K562 (cell line): ENCODE results near the gene PPIL1. TPM values are rescaled to one million over a fixed set of nuclear protein-coding genes. Genes with fewer than 3 reads are reported as not detected.

Experiments used
- ATF2 ChIP-seq: sonication (generic); formaldehyde crosslinking; IDR thresholded peaks from 2 replicates; pipeline ENCODE4 v1.8.1; 2022; ENCODE audit warnings: missing genetic modification reagents
- MXI1 ChIP-seq: IDR thresholded peaks from 2 replicates; pipeline ENCODE4 v1.6.1; 2011; ENCODE audit warnings: low read depth, mild to moderate bottlenecking, improper control_type of control experiment, low read length
- MYNN ChIP-seq, 2 experiments: sonication (generic); formaldehyde crosslinking in 1 of 2; IDR thresholded peaks; 2 replicates each; pipeline versions ENCODE4 v1.5.0 to v1.6.1; 2016 to 2020; ENCODE audit warnings: antibody characterized with exemption in 1 of 2, missing genetic modification reagents in 1 of 2
- PHF8 ChIP-seq: fragments of 200-600 bp; sonication (generic); IDR thresholded peaks from 2 replicates; pipeline ENCODE4 v1.6.1; 2012; ENCODE audit warnings: mixed run types, mild to moderate bottlenecking, inconsistent platforms, low read length, moderate library complexity, borderline replicate concordance
- RAD21 ChIP-seq, 2 experiments: fragments of 250-450 bp in 1 of 2; fragments of 450-650 bp in 1 of 2; sonication (Bioruptor Pico) in 1 of 2; formaldehyde crosslinking in 1 of 2; IDR thresholded peaks in 1 of 2; conservative IDR thresholded peaks in 1 of 2; 2 replicates each; pipeline versions ENCODE4 v1.4.0 to v1.8.0; 2020 to 2022; ENCODE audit warnings: mild to moderate bottlenecking in 2 of 2, moderate library complexity in 1 of 2
- RBFOX2 ChIP-seq: fragments of 200-400 bp; formaldehyde crosslinking; IDR thresholded peaks from 2 replicates; pipeline ENCODE4 v1.6.1; 2017; ENCODE audit warnings: low read depth, mild to moderate bottlenecking, low read length, moderate library complexity
- RBM34 ChIP-seq: fragments of 200-400 bp; formaldehyde crosslinking; IDR thresholded peaks from 2 replicates; pipeline ENCODE4 v1.6.1; 2018; ENCODE audit warnings: low read length, borderline replicate concordance; ENCODE audit not compliant: insufficient read depth
- SIN3B ChIP-seq: fragments of 450-650 bp; IDR thresholded peaks from 2 replicates; pipeline ENCODE4 v1.6.1; 2017; ENCODE audit warnings: low read depth, mild to moderate bottlenecking, moderate library complexity
- SRF ChIP-seq, 2 experiments: fragments of 250-450, 450-650 bp in 1 of 2; sonication (Bioruptor Pico) in 1 of 2; sonication (generic) in 1 of 2; formaldehyde crosslinking; IDR thresholded peaks; 2 replicates each; pipeline versions ENCODE4 v1.5.0 to v1.5.1; 2020 to 2022; ENCODE audit warnings: mild to moderate bottlenecking in 1 of 2, missing genetic modification reagents in 1 of 2
- ZNF507 ChIP-seq: conservative IDR thresholded peaks from 2 replicates; pipeline ENCODE4 v1.6.1; 2017; ENCODE audit warnings: missing genetic modification characterization, missing compliant biosample characterization
- ZSCAN32 ChIP-seq: fragments of 450-650 bp; formaldehyde crosslinking; IDR thresholded peaks from 2 replicates; pipeline ENCODE4 v1.4.0; 2020; ENCODE audit warnings: mild to moderate bottlenecking, moderate library complexity
- polyA plus RNA-seq, 8 experiments: library from polyadenylated mRNA; depleted of rRNA in 4 of 8; stranded (reverse) in 5 of 8; unstranded in 3 of 8; fragments of >200 nt; fragmentation: Nextera tagmentation in 2 of 8; fragmentation: Illumina TruSeq in 1 of 8; extraction: Ambion mirVana in 2 of 8; extraction: Trizol in 1 of 8; gene quantifications; 2 replicates each; pipeline versions ENCODE4 v1.2.1 to v1.2.3, GENCODE V29; 2011 to 2014; ENCODE audit warnings: inconsistent platforms in 1 of 8, missing spikeins in 1 of 8
- total RNA-seq, 7 experiments: library from RNA; depleted of rRNA in 6 of 7; stranded (reverse); fragments of >200 nt in 6 of 7; fragmentation: Illumina TruSeq in 2 of 7; extraction: Trizol in 2 of 7; gene quantifications; 2 replicates each; pipeline versions ENCODE4 v1.2.1 to v1.2.3, GENCODE V29; 2011 to 2021; ENCODE audit warnings: low replicate concordance in 1 of 7
- TF ChIP-seq, protein P1 (sequence below): IDR thresholded peaks from 2 replicates; pipeline ENCODE4 v1.6.1; 2012; ENCODE audit warnings: low read depth, low read length, improper control_type of control experiment, borderline replicate concordance
- TF ChIP-seq, protein P2 (sequence below): fragments of 200-400 bp; formaldehyde crosslinking; IDR thresholded peaks from 2 replicates; pipeline ENCODE4 v1.6.1; 2017; ENCODE audit warnings: mild to moderate bottlenecking, low read depth, low read length, moderate library complexity
- TF ChIP-seq, protein P3 (sequence below): sonication (generic); formaldehyde crosslinking; IDR thresholded peaks from 2 replicates; pipeline ENCODE4 v1.8.0; 2023; ENCODE audit warnings: mild to moderate bottlenecking, missing genetic modification reagents

Gene PPIL1
- total and polyA plus RNA-seq, 9 of the 15 experiments (the other 6 are each of a cell fraction or from before 2014, with no cell fraction given) = 65.8 to 205 (median 130) TPM

DNA sequence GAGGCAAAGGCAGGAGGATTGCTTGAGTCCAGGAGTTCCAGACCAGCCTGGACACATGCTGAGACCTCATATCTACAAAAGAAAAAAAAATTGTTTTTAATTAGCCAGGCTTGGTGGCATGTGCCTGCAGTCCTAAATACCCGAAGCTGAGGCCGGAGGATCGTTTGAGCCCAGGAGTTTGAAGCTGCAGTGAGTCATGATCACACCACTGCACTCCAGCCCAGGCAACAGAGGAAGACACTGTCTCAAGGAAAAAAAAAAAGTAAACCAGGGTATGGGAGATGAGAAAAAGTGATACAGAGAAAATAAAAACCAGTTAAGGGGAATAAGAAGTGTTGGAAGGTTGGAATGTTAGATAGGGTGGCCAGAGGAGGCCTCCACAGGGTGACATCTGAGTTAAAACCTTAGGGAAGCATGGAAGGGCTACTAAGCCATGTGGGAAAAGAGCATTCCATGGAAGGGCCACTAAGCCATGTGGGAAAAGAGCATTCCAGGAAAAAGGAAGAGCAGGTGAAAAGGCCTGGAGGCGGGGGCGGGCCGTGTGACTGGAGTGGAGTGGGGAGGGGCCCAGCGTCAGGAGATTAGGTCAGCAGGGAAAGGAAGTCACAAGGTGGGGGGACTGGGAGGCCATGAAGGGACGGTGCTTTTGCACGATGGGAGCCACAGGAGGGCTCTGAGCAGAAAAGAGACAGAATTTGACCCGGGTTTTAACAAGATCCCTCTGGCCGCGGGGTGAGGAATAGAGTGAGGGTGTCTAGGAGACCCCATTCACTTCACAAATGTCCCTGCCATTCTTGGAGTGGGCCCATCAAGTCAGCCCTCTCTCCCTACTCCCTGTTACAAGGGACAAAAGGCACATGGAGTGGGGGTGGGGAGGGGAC, 53.7 kb downstream of the PPIL1 start (continued):
- TF ChIP-seq MXI1 (no peak), ZSCAN32 (no peak), MYNN (IDR thresholded peaks at IDR 0.05) (no peak), MYNN (CRISPR knock-in tag; IDR thresholded peaks at IDR 0.05) (no peak), RBFOX2 (peak; percentile 30; the same call in 1 of the 2 replicates), RBM34 (no peak), RAD21 (CRISPR knock-in tag; conservative IDR thresholded peaks at IDR 0.05 in 1 of 2, IDR thresholded peaks at IDR 0.05 in 1 of 2) (no peak), PHF8 (peak; percentile 54; the same call in 1 of the 2 replicates), ATF2 (CRISPR knock-in tag) (no peak), SRF (CRISPR knock-in tag; IDR thresholded peaks at IDR 0.05) (no peak), ZNF507 (tag) (no peak), SIN3B (no peak)
- TF ChIP-seq, protein P1, sequence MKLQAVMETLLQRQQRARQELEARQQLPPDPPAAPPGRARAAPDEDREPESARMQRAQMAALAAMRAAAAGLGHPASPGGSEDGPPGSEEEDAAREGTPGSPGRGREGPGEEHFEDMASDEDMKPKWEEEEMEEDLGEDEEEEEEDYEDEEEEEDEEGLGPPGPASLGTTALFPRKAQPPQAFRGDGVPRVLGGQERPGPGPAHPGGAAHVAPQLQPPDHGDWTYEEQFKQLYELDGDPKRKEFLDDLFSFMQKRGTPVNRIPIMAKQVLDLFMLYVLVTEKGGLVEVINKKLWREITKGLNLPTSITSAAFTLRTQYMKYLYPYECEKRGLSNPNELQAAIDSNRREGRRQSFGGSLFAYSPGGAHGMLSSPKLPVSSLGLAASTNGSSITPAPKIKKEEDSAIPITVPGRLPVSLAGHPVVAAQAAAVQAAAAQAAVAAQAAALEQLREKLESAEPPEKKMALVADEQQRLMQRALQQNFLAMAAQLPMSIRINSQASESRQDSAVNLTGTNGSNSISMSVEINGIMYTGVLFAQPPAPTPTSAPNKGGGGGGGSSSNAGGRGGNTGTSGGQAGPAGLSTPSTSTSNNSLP = no peak
- TF ChIP-seq, protein P2, sequence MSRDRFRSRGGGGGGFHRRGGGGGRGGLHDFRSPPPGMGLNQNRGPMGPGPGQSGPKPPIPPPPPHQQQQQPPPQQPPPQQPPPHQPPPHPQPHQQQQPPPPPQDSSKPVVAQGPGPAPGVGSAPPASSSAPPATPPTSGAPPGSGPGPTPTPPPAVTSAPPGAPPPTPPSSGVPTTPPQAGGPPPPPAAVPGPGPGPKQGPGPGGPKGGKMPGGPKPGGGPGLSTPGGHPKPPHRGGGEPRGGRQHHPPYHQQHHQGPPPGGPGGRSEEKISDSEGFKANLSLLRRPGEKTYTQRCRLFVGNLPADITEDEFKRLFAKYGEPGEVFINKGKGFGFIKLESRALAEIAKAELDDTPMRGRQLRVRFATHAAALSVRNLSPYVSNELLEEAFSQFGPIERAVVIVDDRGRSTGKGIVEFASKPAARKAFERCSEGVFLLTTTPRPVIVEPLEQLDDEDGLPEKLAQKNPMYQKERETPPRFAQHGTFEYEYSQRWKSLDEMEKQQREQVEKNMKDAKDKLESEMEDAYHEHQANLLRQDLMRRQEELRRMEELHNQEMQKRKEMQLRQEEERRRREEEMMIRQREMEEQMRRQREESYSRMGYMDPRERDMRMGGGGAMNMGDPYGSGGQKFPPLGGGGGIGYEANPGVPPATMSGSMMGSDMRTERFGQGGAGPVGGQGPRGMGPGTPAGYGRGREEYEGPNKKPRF = no peak
- TF ChIP-seq, protein P3, sequence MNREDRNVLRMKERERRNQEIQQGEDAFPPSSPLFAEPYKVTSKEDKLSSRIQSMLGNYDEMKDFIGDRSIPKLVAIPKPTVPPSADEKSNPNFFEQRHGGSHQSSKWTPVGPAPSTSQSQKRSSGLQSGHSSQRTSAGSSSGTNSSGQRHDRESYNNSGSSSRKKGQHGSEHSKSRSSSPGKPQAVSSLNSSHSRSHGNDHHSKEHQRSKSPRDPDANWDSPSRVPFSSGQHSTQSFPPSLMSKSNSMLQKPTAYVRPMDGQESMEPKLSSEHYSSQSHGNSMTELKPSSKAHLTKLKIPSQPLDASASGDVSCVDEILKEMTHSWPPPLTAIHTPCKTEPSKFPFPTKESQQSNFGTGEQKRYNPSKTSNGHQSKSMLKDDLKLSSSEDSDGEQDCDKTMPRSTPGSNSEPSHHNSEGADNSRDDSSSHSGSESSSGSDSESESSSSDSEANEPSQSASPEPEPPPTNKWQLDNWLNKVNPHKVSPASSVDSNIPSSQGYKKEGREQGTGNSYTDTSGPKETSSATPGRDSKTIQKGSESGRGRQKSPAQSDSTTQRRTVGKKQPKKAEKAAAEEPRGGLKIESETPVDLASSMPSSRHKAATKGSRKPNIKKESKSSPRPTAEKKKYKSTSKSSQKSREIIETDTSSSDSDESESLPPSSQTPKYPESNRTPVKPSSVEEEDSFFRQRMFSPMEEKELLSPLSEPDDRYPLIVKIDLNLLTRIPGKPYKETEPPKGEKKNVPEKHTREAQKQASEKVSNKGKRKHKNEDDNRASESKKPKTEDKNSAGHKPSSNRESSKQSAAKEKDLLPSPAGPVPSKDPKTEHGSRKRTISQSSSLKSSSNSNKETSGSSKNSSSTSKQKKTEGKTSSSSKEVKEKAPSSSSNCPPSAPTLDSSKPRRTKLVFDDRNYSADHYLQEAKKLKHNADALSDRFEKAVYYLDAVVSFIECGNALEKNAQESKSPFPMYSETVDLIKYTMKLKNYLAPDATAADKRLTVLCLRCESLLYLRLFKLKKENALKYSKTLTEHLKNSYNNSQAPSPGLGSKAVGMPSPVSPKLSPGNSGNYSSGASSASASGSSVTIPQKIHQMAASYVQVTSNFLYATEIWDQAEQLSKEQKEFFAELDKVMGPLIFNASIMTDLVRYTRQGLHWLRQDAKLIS (CRISPR knock-in tag) = 0 out of 2 replicates have a peak, but pooled peaks have one; percentile 67
